Stomach (tissue), 4 donors: ENCODE results near the gene PCF11.

Source experiments
- POLR2A ChIP-seq, 4 donors: fragments of 450-650 bp; IDR thresholded peaks; one replicate each; pipeline ENCODE4 v1.6.1; 2016; ENCODE audit warnings: antibody characterized with exemption in 4 of 4, control low read depth in 2 of 4, mild to moderate bottlenecking in 1 of 4, moderate library complexity in 1 of 4
- TF ChIP-seq, protein P1 (sequence below), 7 experiments: fragments of 450-650 bp in 4 of 7; fragments of 200-600 bp in 3 of 7; sonication (generic) in 3 of 7; IDR thresholded peaks; one replicate each; pipeline ENCODE4 v1.5.1; 2016 to 2019; ENCODE audit warnings: antibody characterized with exemption in 7 of 7, control low read depth in 2 of 7, mild to moderate bottlenecking in 1 of 7

DNA sequence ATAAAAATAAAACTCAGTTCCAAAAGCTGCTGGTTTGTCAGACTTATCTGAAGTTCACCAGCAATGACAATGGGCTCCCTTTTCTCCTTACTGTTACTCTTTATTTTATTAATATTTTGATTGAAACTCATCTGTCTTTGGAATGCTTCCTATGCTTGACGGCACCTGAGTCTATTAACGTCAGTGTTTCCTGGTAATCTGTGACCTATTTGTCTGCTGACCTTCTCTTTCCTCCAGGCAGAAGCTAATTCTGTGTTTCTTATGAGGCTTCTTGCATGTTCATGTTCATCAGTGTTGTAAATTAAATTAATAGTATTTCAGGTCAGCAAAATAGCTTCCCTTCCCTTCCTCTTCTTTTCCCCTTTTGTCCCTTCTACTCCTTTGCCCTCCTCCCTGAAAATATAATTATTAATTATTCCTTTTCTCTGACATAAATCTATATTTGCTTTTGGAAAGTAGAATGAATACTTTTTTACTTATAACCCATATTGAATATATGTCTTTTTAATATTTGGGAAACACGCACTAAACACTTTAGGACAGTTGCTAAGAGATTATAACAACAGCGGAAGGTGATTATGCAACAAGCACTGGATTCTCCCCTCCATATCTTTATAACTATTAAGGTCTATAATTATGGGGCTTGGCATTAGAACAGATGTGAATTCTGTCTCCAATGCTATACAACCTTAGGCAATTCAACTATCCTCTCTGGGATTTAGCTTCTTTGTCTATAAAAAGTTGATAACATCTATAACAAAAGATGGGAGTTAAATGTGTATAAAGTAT, 32.1 kb upstream of the PCF11 start:
- no peak for TF ChIP-seq POLR2A (IDR thresholded peaks at IDR 0.05)
- TF ChIP-seq, protein P1, sequence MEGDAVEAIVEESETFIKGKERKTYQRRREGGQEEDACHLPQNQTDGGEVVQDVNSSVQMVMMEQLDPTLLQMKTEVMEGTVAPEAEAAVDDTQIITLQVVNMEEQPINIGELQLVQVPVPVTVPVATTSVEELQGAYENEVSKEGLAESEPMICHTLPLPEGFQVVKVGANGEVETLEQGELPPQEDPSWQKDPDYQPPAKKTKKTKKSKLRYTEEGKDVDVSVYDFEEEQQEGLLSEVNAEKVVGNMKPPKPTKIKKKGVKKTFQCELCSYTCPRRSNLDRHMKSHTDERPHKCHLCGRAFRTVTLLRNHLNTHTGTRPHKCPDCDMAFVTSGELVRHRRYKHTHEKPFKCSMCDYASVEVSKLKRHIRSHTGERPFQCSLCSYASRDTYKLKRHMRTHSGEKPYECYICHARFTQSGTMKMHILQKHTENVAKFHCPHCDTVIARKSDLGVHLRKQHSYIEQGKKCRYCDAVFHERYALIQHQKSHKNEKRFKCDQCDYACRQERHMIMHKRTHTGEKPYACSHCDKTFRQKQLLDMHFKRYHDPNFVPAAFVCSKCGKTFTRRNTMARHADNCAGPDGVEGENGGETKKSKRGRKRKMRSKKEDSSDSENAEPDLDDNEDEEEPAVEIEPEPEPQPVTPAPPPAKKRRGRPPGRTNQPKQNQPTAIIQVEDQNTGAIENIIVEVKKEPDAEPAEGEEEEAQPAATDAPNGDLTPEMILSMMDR (IDR thresholded peaks at IDR 0.05), result no peak
